GM20000 (cell line): Measurements from ENCODE around the gene CYP11A1.

Source experiments
- DNase-seq: peaks from one replicate; pipeline ENCODE4 v3.0.0; 2012; ENCODE audit warnings: low spot score
- TF ChIP-seq, protein P1 (sequence below): IDR thresholded peaks from 2 replicates; pipeline ENCODE4 v1.5.1; 2012; ENCODE audit warnings: mild to moderate bottlenecking, control low read depth; ENCODE audit errors: extremely low read depth, missing control alignments

The CYP11A1 gene

DNA sequence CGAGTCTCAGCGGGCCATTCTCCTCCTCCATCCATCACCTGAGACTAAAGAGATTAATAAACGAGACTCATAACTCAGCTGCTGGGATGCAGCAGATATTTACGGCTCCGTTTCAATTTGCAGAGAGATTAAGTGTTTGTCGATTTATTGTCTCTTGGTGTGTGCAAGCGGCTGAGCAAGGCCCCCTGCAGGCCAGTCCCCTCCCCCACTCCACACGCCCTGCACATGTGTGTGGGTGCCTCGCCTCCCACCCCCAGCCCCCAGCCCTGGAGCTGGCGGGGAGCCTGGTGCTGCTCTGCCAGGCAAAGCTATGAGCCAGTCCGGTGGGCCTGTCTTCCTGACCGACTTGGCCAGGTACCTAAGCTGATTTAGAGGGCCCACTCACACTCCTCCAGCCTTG lies 63.0 kb downstream of the CYP11A1 start:
- no peak for DNase-seq
- TF ChIP-seq, protein P1, sequence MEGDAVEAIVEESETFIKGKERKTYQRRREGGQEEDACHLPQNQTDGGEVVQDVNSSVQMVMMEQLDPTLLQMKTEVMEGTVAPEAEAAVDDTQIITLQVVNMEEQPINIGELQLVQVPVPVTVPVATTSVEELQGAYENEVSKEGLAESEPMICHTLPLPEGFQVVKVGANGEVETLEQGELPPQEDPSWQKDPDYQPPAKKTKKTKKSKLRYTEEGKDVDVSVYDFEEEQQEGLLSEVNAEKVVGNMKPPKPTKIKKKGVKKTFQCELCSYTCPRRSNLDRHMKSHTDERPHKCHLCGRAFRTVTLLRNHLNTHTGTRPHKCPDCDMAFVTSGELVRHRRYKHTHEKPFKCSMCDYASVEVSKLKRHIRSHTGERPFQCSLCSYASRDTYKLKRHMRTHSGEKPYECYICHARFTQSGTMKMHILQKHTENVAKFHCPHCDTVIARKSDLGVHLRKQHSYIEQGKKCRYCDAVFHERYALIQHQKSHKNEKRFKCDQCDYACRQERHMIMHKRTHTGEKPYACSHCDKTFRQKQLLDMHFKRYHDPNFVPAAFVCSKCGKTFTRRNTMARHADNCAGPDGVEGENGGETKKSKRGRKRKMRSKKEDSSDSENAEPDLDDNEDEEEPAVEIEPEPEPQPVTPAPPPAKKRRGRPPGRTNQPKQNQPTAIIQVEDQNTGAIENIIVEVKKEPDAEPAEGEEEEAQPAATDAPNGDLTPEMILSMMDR, result no peak

DNA sequence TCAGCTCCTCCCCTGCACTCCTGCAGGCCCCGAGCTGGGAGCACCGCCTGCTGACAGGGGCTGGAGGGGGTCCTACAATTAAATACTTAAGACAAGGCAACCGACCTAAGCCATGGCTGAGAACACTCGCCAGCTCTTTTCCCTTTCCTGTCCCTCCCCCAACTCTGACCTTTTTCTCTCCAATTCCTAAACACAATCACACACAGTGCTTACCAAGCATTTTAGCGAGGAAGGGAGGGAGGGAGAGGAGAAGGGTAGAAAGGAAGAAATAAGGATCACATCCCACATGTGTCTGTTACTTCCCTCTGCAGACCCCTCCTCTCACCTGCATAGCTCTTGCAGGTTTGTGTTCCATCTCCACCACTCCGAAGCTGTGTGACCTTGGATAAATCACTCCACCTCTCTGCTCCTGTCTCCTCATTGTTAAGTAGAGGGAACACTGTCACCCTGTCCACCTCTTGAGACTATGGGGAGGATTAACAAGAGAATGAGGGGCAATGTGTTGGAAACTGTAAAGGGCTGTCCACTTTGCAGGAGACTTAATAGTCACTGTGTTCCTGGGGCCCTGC lies 63.6 kb downstream of the CYP11A1 start:
- DNase-seq, result no peak
- TF ChIP-seq, protein P1, result no peak

DNA sequence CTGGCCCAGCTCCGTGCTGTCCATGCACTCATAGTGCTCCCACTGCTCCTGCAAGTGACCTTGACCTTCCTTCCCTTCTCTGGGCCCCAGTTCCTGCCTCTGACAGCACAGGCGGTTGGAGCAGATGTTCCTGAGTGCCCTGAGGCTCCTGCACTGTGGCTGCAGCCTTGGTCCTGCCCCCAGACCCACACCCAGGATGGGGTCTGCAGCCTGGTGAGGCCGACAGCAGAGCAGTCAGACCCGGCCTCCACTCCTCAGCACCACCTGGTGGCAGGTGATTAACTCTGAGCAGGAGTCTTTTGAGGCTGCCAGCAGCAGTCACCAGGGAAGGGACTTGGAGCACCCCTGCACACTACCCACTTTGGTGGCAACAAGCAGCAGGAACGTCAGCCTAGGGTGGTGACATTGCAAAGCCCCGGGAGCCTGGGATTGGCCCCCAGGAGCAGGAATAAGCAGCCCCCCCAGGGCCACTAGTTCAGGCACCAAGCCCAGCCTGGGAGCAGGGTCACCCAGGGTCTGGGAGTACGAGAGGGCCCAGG lies 64.6 kb downstream of the CYP11A1 start:
- TF ChIP-seq, protein P1, result peak; percentile 60

DNA sequence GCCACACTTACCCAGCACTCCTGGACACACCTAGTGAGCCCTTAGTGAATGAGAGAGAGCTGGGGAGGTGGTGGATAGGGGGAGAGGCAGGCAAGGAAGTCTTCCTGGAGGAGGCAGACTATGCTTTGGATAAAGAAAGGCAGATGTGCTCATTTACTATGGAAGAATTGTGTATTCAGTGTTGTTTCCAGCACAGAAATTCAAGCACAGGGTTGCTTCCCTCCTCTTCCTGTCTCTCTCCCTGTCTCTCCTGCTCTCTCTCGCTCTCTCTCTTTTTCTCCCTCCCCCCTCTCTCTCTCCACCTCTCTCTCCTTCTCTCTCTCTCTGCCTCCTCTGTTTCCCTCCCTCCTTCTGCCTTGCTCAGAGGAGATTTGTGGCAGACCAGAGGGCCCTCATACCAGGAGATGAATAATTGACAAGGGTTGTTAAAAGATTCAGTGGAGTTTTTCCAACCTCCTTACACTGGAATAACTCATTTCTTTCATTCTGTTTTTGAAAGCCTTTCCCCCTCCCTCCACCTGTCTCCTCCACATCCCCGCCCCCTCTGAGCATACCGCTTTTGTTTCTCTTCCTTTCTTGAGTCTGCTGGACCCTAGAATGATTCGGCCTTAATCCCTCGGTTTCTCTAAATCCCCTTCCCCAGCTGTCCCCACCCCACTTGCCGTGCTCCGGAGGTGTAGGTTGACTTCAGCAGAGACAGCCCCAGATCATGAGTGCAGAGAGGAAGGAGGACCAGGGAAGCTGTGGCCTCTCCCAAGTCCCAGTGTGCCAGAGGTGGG lies 65.7 kb downstream of the CYP11A1 start:
- TF ChIP-seq, protein P1, result no peak
- no peak for DNase-seq

More for the DNA sequence above, 64.6 kb downstream of the CYP11A1 start:
- DNase-seq, result peak; percentile 73

DNA sequence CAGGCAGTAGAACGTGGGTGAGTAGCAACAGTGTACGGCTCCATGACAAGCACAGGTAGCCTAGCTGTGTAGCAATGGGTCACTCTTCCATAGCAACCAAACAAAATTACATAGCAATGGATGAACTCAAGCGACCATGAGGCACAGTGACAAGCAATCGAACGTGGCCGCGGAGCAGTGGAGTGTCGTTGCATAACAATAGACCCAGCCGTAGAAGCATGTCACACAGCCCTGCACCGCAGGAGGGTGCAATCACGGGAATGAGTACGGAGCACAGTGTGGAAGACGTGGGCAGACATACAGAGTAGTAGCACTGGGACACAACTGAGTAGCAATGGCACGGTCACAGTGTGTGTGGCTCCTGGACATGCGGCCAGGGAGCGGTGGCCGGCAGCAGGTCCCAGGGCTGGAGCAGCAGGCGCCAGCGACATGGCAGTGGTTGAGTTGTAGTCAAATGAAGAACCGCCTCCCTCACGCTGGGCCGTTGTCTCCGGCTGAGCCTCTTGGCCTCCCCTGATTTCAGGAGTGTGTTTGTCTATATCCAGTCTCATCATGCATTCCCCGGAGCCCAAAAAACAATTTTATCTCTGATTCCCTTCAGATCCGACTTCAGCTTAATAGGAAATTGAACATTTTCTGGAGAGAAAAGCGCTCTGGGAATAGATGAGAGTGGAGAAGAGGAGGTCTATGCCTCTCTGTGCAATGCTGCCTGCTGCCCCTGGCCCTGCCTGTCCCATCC lies 67.2 kb downstream of the CYP11A1 start:
- TF ChIP-seq, protein P1, result no peak
- DNase-seq, result no peak

DNA sequence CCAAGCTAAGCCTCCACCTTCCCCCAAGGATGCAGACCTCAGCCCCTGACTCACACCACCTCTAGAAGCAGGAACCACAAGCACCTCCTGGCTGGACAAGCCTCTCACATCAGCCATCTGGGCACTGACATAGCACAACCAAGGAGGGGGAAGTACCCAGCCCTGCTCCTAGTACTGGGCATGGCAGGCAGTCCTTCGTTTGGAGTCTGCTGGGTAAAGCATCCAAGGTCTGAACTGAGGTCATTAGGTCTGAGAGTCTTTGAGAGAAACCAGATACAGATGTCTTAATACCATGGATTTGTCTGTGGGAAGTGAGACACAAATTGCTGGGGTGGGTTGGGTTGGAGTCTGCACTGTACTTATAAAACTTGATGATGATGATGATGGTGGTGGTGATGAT lies 69.6 kb downstream of the CYP11A1 start:
- no peak for DNase-seq
- TF ChIP-seq, protein P1, result no peak

DNA sequence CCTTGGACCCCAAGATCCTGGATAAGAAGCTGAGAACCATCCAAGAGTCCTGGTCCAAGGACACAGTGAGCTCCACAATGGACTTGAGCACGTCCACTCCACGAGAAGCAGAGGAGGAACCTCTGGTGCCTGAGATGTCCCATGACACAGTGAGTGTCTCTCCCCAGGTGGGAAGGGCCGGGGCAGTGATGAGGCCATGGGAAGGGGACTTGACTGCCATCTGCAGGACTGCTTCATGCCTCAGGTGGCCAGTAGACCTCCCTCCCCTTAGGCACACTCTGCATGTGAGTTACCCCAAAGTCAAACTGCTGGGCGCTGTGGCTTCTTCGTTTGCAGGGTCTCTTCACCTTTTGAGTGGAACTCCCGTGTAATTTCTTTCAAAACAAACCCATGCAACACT lies 71.6 kb downstream of the CYP11A1 start:
- TF ChIP-seq, protein P1, result peak; percentile 3
- no peak for DNase-seq
